Endothelial cell of umbilical vein (primary cell): ENCODE data around the gene AQP9. TPM values are rescaled to one million over a fixed set of nuclear protein-coding genes. Genes with fewer than 3 reads are reported as not detected.

Experiments used
- BruUV-seq: library from RNA; stranded (reverse); fragments of 400-500 nt; replicated peaks from 2 replicates; lab custom pipeline; 2021; lab: Mats Ljungman, UMichigan
- CTCF ChIA-PET: fragments of 300-600, 350-600 bp; sonication (Branson Sonifier 250); formaldehyde crosslinking; loops from one replicate; lab custom pipeline; 2021; ENCODE audit warnings: antibody characterized with exemption, inconsistent platforms; lab: Charles Lee
- POLR2A ChIA-PET: fragments of 300-600, 350-600 bp; sonication (Branson Sonifier 250); formaldehyde crosslinking; loops from one replicate; lab custom pipeline; 2021; ENCODE audit warnings: antibody characterized with exemption, inconsistent platforms; lab: Charles Lee
- DNase-seq: peaks from one replicate; pipeline ENCODE4 v3.0.0-alpha.2; 2011; ENCODE audit warnings: low read depth, low spot score
- FAIRE-seq: peaks from 2 replicates; lab custom pipeline; 2011; peaks lifted over from hg19 to GRCh38; lab: Jason Lieb, UNC
- H2AFZ ChIP-seq: 2 replicates; pipeline ENCODE4 v1.6.0; 2012; ENCODE audit warnings: low read depth, low read length, control low read depth, inconsistent platforms
- H3K27ac ChIP-seq: 2 replicates; pipeline ENCODE4 v1.5.1; 2011; ENCODE audit warnings: low read depth, mild to moderate bottlenecking, control low read depth, low read length, moderate library complexity; ENCODE audit not compliant: insufficient read depth
- H3K27me3 ChIP-seq, 2 experiments: 2 replicates each; pipeline versions ENCODE4 v1.6.0 to v1.6.1; 2011; ENCODE audit warnings: low read length in 2 of 2, mixed read lengths in 1 of 2; ENCODE audit not compliant: control insufficient read depth in 2 of 2, insufficient read depth in 2 of 2
- H3K36me3 ChIP-seq, 2 experiments: 2 replicates in 1 of 2; 3 replicates in 1 of 2; pipeline ENCODE4 v1.5.1; 2011; ENCODE audit warnings: low read length in 2 of 2, mild to moderate bottlenecking in 1 of 2, moderate library complexity in 1 of 2; ENCODE audit not compliant: control insufficient read depth in 2 of 2, insufficient read depth in 2 of 2; ENCODE audit errors: extremely low read depth in 1 of 2
- H3K4me1 ChIP-seq: 3 replicates; pipeline ENCODE4 v1.5.1; 2011; ENCODE audit warnings: mild to moderate bottlenecking, low read length; ENCODE audit not compliant: control insufficient read depth, insufficient read depth; ENCODE audit errors: extremely low read depth
- H3K4me2 ChIP-seq: 2 replicates; pipeline ENCODE4 v1.6.1; 2011; ENCODE audit warnings: low read length, control low read depth, mixed read lengths; ENCODE audit not compliant: insufficient read depth
- H3K4me3 ChIP-seq, 3 experiments: fragments of 200-600 bp in 1 of 3; sonication (generic), shearing (Covaris generic) in 1 of 3; replicated peaks in 1 of 3; 2 replicates each; pipeline ENCODE4 v1.5.1; 2011 to 2016; ENCODE audit warnings: control low read depth in 3 of 3, low read length in 3 of 3, mild to moderate bottlenecking in 2 of 3, inconsistent platforms in 1 of 3, low read depth in 1 of 3, moderate library complexity in 1 of 3; ENCODE audit not compliant: insufficient read depth in 1 of 3
- H3K79me2 ChIP-seq: 2 replicates; pipeline ENCODE4 v1.6.0; 2012; ENCODE audit warnings: low read length, inconsistent platforms; ENCODE audit not compliant: control insufficient read depth, insufficient read depth
- H3K9ac ChIP-seq: replicated peaks from 2 replicates; pipeline ENCODE3; 2011; ENCODE audit warnings: low read length, control low read depth; ENCODE audit not compliant: insufficient read depth; ENCODE audit errors: extremely low read depth
- H3K9me1 ChIP-seq: replicated peaks from 3 replicates; pipeline ENCODE4 v1.6.0; 2011; ENCODE audit warnings: mild to moderate bottlenecking, low read length; ENCODE audit not compliant: control insufficient read depth, insufficient read depth; ENCODE audit errors: extremely low read depth
- H3K9me3 ChIP-seq: replicated peaks from 2 replicates; pipeline ENCODE4 v1.5.1; 2012; ENCODE audit warnings: low read length, inconsistent platforms; ENCODE audit not compliant: control insufficient read depth, insufficient read depth
- H4K20me1 ChIP-seq: replicated peaks from 2 replicates; pipeline ENCODE3; 2011; ENCODE audit warnings: mild to moderate bottlenecking, low read length; ENCODE audit not compliant: control insufficient read depth, insufficient read depth; ENCODE audit errors: extremely low read depth
- EZH2 ChIP-seq: IDR thresholded peaks from 2 replicates; pipeline ENCODE4 v1.6.1; 2012; ENCODE audit warnings: borderline replicate concordance, low read depth, mild to moderate bottlenecking, moderate library complexity, low read length, inconsistent platforms; ENCODE audit not compliant: severe bottlenecking
- FOS ChIP-seq: IDR thresholded peaks from 2 replicates; pipeline ENCODE4 v1.6.1; 2011; ENCODE audit warnings: mild to moderate bottlenecking, low read length, moderate library complexity, borderline replicate concordance; ENCODE audit not compliant: insufficient read depth
- GATA2 ChIP-seq: IDR thresholded peaks from 2 replicates; pipeline ENCODE4 v1.7.0; 2011; ENCODE audit warnings: low read depth, mild to moderate bottlenecking, moderate library complexity, mixed read lengths, low read length; ENCODE audit not compliant: insufficient read length, insufficient read depth
- JUN ChIP-seq: IDR thresholded peaks from 2 replicates; pipeline ENCODE4 v1.6.1; 2011; ENCODE audit warnings: borderline replicate concordance, low read depth; ENCODE audit not compliant: insufficient read length, insufficient read depth
- MAX ChIP-seq: IDR thresholded peaks from 2 replicates; pipeline ENCODE4 v1.6.1; 2011; ENCODE audit not compliant: insufficient read depth, insufficient read length
- MYC ChIP-seq: IDR thresholded peaks from one replicate; pipeline ENCODE4 v1.6.1; 2011; ENCODE audit warnings: mild to moderate bottlenecking, low read depth, low read length
- POLR2A ChIP-seq: IDR thresholded peaks from 2 replicates; pipeline ENCODE4 v1.6.1; 2012; ENCODE audit warnings: low read depth, mild to moderate bottlenecking, control low read depth, low read length
- POLR2AphosphoS5 ChIP-seq: IDR thresholded peaks from 2 replicates; pipeline ENCODE4 v1.6.1; 2012; ENCODE audit warnings: low read depth, mild to moderate bottlenecking, control low read depth, low read length, moderate library complexity; ENCODE audit not compliant: insufficient read depth
- dilution Hi-C: fragments of 300-500 bp; cut with MboI; formaldehyde crosslinking; loops from one replicate; pipeline ENCODE4 v1.15.0; 2019; ENCODE audit warnings: low sequenced_read_pairs; ENCODE audit not compliant: extremely low pct_ligation_motif_present
- intact Hi-C: fragments of 100-400 bp; cut with micrococcal nuclease; formaldehyde crosslinking; loops from one replicate; pipeline ENCODE4 v1.10.0; 2022
- polyA plus RNA-seq, 4 experiments: library from polyadenylated mRNA; depleted of rRNA in 3 of 4; stranded (reverse) in 3 of 4; unstranded in 1 of 4; fragments of >200 nt; gene quantifications; 2 replicates each; pipeline versions ENCODE4 v1.2.1 to v1.2.3, GENCODE V29; 2011 to 2012; ENCODE audit warnings: missing spikeins in 1 of 4
- total RNA-seq: library from RNA; stranded (reverse); gene quantifications from 2 replicates; pipeline ENCODE4 v1.2.3, GENCODE V29; 2021
- TF ChIP-seq, protein P1 (sequence below), 2 donors: IDR thresholded peaks; 1 replicate in 1 of 2; 2 replicates in 1 of 2; pipeline ENCODE4 v1.5.1; 2011; ENCODE audit warnings: low read length in 2 of 2, mild to moderate bottlenecking in 2 of 2, moderate library complexity in 2 of 2, control low read depth in 1 of 2, inconsistent platforms in 1 of 2, low read depth in 1 of 2; ENCODE audit not compliant: insufficient read depth in 1 of 2; ENCODE audit errors: extremely low read depth in 1 of 2

The AQP9 gene
- total and polyA plus RNA-seq, 2 donors (not counting 3 experiments of a cell fraction or from before 2014, with no cell fraction given) = not detected

- Histone ChIP-seq H2AFZ (no peak overlapping the region), H3K9ac (no peak overlapping the region), H3K27ac (no peak overlapping the region), H3K27me3 (peaks cover 0 to 3% of the 10 kb centered on the region in 2 experiments), H3K4me3 (no peak overlapping the region), H3K9me3 (no peaks in the 10 kb centered on the region), H3K4me1 (no peaks in the 10 kb centered on the region), H4K20me1 (no peaks in the 10 kb centered on the region), H3K4me2 (no peak overlapping the region), H3K9me1 (no peaks in the 10 kb centered on the region), H3K36me3 (no peaks in the 10 kb centered on the region), H3K79me2 (no peaks in the 10 kb centered on the region)
- BruUV-seq = no TSS peak
- CTCF ChIA-PET = no interaction called here
- no peak for TF ChIP-seq POLR2AphosphoS5
- no peak for TF ChIP-seq JUN
- no peak for TF ChIP-seq EZH2
- no peak for TF ChIP-seq MAX
- TF ChIP-seq GATA2 = no peak
- no peak for TF ChIP-seq POLR2A
- TF ChIP-seq, protein P1, sequence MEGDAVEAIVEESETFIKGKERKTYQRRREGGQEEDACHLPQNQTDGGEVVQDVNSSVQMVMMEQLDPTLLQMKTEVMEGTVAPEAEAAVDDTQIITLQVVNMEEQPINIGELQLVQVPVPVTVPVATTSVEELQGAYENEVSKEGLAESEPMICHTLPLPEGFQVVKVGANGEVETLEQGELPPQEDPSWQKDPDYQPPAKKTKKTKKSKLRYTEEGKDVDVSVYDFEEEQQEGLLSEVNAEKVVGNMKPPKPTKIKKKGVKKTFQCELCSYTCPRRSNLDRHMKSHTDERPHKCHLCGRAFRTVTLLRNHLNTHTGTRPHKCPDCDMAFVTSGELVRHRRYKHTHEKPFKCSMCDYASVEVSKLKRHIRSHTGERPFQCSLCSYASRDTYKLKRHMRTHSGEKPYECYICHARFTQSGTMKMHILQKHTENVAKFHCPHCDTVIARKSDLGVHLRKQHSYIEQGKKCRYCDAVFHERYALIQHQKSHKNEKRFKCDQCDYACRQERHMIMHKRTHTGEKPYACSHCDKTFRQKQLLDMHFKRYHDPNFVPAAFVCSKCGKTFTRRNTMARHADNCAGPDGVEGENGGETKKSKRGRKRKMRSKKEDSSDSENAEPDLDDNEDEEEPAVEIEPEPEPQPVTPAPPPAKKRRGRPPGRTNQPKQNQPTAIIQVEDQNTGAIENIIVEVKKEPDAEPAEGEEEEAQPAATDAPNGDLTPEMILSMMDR (IDR thresholded peaks at IDR 0.05; ENCODE audit: extremely low read depth in 1 of 2, insufficient read depth in 1 of 2, low read depth in 1 of 2, low read length in 2 of 2) = no peak
- no peak for TF ChIP-seq FOS
- TF ChIP-seq MYC = no peak
- dilution Hi-C loops = no loop called here
- intact Hi-C loops = no loop called here
- FAIRE-seq = no peak
- no peak for DNase-seq
- POLR2A ChIA-PET = no interaction called here
Measured at GRCh38 chr15:58118272-58118671, 19.9 kb upstream of the AQP9 start.
